Loucy (cell line): ENCODE data around the gene SORD.
"Not testable (repeated sequence)": the region's sequence is repeated elsewhere in the genome, so short reads cannot be mapped to it uniquely, and the experiment has no call there.

Experiments used
- EZH2phosphoT487 ChIP-seq: fragments of 200-600 bp; IDR thresholded peaks from 2 replicates; pipeline ENCODE4 v1.6.1; 2018; ENCODE audit warnings: antibody characterized with exemption, mild to moderate bottlenecking, moderate library complexity, borderline replicate concordance
- TF ChIP-seq, protein P1 (sequence below): fragments of 200-600 bp; sonication (generic); conservative IDR thresholded peaks from 2 replicates; pipeline ENCODE4 v1.5.1; 2014; ENCODE audit warnings: mild to moderate bottlenecking, antibody characterized with exemption, low read length

DNA sequence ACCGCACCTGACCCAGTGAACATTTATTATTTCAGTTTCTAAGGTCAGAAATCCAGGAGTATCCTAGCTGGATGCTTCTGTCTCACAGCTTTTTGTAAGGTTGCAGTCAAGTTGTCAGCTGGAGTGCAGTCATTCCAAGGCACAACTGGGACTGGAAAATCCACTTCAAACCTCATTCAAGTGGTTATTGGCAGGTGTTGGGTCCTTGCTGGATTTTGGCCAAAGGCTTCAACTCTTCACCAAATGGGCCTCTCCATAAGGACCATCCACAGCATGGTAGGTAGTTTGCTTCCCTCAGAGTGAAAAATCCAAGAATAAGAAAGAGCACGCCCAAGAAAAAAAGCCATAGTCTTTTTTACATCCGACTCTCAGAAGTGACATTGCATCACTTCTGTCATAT lies 46.8 kb upstream of the SORD start:
- TF ChIP-seq, protein P1, sequence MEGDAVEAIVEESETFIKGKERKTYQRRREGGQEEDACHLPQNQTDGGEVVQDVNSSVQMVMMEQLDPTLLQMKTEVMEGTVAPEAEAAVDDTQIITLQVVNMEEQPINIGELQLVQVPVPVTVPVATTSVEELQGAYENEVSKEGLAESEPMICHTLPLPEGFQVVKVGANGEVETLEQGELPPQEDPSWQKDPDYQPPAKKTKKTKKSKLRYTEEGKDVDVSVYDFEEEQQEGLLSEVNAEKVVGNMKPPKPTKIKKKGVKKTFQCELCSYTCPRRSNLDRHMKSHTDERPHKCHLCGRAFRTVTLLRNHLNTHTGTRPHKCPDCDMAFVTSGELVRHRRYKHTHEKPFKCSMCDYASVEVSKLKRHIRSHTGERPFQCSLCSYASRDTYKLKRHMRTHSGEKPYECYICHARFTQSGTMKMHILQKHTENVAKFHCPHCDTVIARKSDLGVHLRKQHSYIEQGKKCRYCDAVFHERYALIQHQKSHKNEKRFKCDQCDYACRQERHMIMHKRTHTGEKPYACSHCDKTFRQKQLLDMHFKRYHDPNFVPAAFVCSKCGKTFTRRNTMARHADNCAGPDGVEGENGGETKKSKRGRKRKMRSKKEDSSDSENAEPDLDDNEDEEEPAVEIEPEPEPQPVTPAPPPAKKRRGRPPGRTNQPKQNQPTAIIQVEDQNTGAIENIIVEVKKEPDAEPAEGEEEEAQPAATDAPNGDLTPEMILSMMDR: not testable (repeated sequence)
- not testable (repeated sequence) for TF ChIP-seq EZH2phosphoT487
